OCI-LY3 (cell line): ENCODE results near the gene ANKMY2.
A peak's percentile ranks its signal among the peaks of the same experiment; 100 is the strongest.

Experiments used
- H2AFZ ChIP-seq: fragments of 200-600, 300-600 bp; shearing (Covaris generic); 2 replicates; pipeline ENCODE4 v1.6.0; 2014; ENCODE audit warnings: antibody characterized with exemption, low read depth, low read length
- H3K27ac ChIP-seq: fragments of 200-600, 300-600 bp; sonication (generic); 2 replicates; pipeline ENCODE4 v1.5.1; 2014; ENCODE audit warnings: mild to moderate bottlenecking, low read length, moderate library complexity, mixed read lengths
- H3K27me3 ChIP-seq: fragments of 200-600, 300-600 bp; sonication (generic); 2 replicates; pipeline ENCODE4 v1.6.1; 2014; ENCODE audit warnings: low read depth, low read length, mixed read lengths
- H3K36me3 ChIP-seq: fragments of 200-600, 300-600 bp; sonication (generic); replicated peaks from 2 replicates; pipeline ENCODE3; 2014; ENCODE audit warnings: low read depth, low read length, mixed read lengths
- H3K4me1 ChIP-seq: fragments of 300-600, 200-600 bp; sonication (generic); 2 replicates; pipeline ENCODE4 v1.6.1; 2014; ENCODE audit warnings: low read length, mixed read lengths
- H3K4me2 ChIP-seq: fragments of 200-600, 300-600 bp; sonication (generic); 2 replicates; pipeline ENCODE4 v1.6.1; 2014; ENCODE audit warnings: low read length, mixed read lengths
- H3K4me3 ChIP-seq: fragments of 300-600, 200-600 bp; sonication (generic); 2 replicates; pipeline ENCODE4 v1.5.1; 2014; ENCODE audit warnings: antibody characterized with exemption, mild to moderate bottlenecking, low read length, moderate library complexity
- H3K79me2 ChIP-seq: fragments of 300-600, 200-600 bp; shearing (Covaris generic); 2 replicates; pipeline ENCODE4 v1.6.1; 2014; ENCODE audit warnings: mild to moderate bottlenecking, low read length, mixed read lengths
- H3K9ac ChIP-seq: fragments of 300-600, 200-600 bp; shearing (Covaris generic); 2 replicates; pipeline ENCODE4 v1.6.0; 2014; ENCODE audit warnings: mild to moderate bottlenecking, low read length, moderate library complexity
- H3K9me3 ChIP-seq: fragments of 200-600, 300-600 bp; shearing (Covaris generic); 2 replicates; pipeline ENCODE4 v1.6.1; 2014; ENCODE audit warnings: low read length, mixed read lengths; ENCODE audit not compliant: insufficient read depth
- H4K20me1 ChIP-seq: fragments of 200-600, 300-600 bp; sonication (generic); 2 replicates; pipeline ENCODE4 v1.6.1; 2016; ENCODE audit warnings: low read length, mixed read lengths; ENCODE audit not compliant: insufficient read depth
- CTCF ChIP-seq: fragments of 200-600, 300-600 bp; sonication (generic); IDR thresholded peaks from 2 replicates; pipeline ENCODE4 v1.5.1; 2014; ENCODE audit warnings: antibody characterized with exemption, low read length, low read depth
- EZH2phosphoT487 ChIP-seq: fragments of 200-600 bp; shearing (Covaris generic); IDR thresholded peaks from 2 replicates; pipeline ENCODE4 v1.6.1; 2018; ENCODE audit warnings: antibody characterized with exemption, mixed run types, low read depth

ANKMY2 gene

GRCh38 chr7:16564023-16564380 is 81.6 kb downstream of the ANKMY2 start:
- Histone ChIP-seq H3K4me3 (peak overlapping the region; percentile 74), H4K20me1 (no peaks in the 10 kb centered on the region), H3K4me2 (peak overlapping the region; percentile 77), H3K4me1 (peaks cover 20% of the 10 kb centered on the region), H3K27me3 (no peaks in the 10 kb centered on the region), H3K27ac (no peak overlapping the region), H3K9me3 (no peaks in the 10 kb centered on the region), H3K79me2 (no peaks in the 10 kb centered on the region), H3K36me3 (no peaks in the 10 kb centered on the region), H3K9ac (peak overlapping the region; percentile 19), H2AFZ (peak overlapping the region; percentile 43)
- TF ChIP-seq EZH2phosphoT487 (no peak), CTCF (no peak)

- Histone ChIP-seq H3K4me3 (peak overlapping the region; percentile 74), H3K9me3 (no peaks in the 10 kb centered on the region), H3K79me2 (no peaks in the 10 kb centered on the region), H2AFZ (peak overlapping the region; percentile 88), H3K4me2 (peak overlapping the region; percentile 77), H3K27ac (no peak overlapping the region), H3K9ac (peak overlapping the region; percentile 32), H4K20me1 (no peaks in the 10 kb centered on the region), H3K27me3 (no peaks in the 10 kb centered on the region), H3K4me1 (peaks cover 20% of the 10 kb centered on the region), H3K36me3 (no peaks in the 10 kb centered on the region)
- no peak for TF ChIP-seq CTCF
- no peak for TF ChIP-seq EZH2phosphoT487
Measured at GRCh38 chr7:16563281-16564022, 82.1 kb downstream of the ANKMY2 start.

GRCh38 chr7:16562456-16563220 is 82.9 kb downstream of the ANKMY2 start:
- no peak for TF ChIP-seq CTCF
- no peak for TF ChIP-seq EZH2phosphoT487
- no peak overlapping the region for H3K9ac ChIP-seq
- no peaks in the 10 kb centered on the region for H3K79me2 ChIP-seq
- no peaks in the 10 kb centered on the region for H3K9me3 ChIP-seq
- peak overlapping the region; percentile 77 for H3K4me2 ChIP-seq
- peak overlapping the region; percentile 74 for H3K4me3 ChIP-seq
- H4K20me1 ChIP-seq: no peaks in the 10 kb centered on the region
- H3K27ac ChIP-seq: no peak overlapping the region
- H2AFZ ChIP-seq: peak overlapping the region; percentile 88
- H3K27me3 ChIP-seq: no peaks in the 10 kb centered on the region
- H3K4me1 ChIP-seq: peaks cover 20% of the 10 kb centered on the region
- no peaks in the 10 kb centered on the region for H3K36me3 ChIP-seq

- Histone ChIP-seq H4K20me1 (no peaks in the 10 kb centered on the region), H3K4me3 (no peak overlapping the region), H3K27me3 (no peaks in the 10 kb centered on the region), H3K4me1 (peaks cover 20% of the 10 kb centered on the region), H3K4me2 (no peak overlapping the region), H3K9ac (no peak overlapping the region), H3K36me3 (no peaks in the 10 kb centered on the region), H3K9me3 (no peaks in the 10 kb centered on the region), H3K27ac (no peak overlapping the region), H2AFZ (no peak overlapping the region), H3K79me2 (no peaks in the 10 kb centered on the region)
- no peak for TF ChIP-seq EZH2phosphoT487
- TF ChIP-seq CTCF: no peak
Measured at GRCh38 chr7:16561943-16562342, 83.6 kb downstream of the ANKMY2 start.
